NCI-H446 (cell line): ENCODE data around the gene RFX4.

ENCODE experiments used
- DNase-seq, 2 experiments: peaks; one replicate each; lab custom pipeline; 2025; lab: John Stamatoyannopoulos, UW

The RFX4 gene

GRCh38 chr12:106732890-106733289 lies 150.1 kb downstream of the RFX4 start:
- no peak for DNase-seq

- no peak for DNase-seq
Measured at GRCh38 chr12:106733660-106734059, 150.9 kb downstream of the RFX4 start.

DNA sequence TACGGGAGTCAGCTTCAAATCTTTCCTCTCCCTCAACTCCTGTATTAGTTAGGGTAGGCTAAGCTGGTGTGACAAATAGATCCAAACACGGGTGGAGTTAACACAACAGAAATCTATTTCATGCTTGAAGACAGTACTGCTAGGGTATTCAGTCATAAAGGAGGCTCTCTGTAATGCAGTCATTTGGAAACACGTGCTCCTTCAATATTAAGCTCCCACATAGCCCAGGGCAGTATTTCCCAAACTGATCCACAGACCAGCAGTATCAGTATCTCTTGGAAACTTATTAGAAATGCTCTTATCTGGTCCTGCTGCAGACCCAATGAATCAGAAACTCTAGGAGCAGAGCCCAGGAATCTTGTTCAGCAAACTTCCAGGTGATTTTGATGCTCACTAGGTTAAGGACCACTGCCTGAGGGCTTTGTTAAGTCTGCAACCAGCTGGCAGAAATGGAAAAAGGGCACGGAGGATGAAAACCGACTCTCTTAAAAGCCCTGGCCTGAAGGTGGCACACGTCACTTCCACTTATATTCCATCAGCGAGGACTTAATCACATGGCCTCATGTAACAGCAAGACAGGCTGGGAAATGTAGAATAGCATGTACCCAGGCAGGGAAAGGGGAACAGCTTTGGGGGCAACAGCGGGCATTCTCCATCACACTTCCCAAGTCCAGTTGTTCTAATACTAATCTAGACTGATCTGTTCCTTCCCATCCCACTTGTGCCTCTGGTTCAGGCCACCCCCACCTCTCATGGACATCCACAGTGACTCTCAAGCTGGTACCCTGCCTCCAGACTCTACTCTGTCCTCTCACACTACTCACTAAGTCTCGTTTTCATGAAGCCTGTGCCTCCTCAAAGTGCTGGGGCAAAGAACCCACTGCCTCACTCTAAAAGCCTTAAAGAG lies 153.5 kb downstream of the RFX4 start:
- no peak for DNase-seq

DNA sequence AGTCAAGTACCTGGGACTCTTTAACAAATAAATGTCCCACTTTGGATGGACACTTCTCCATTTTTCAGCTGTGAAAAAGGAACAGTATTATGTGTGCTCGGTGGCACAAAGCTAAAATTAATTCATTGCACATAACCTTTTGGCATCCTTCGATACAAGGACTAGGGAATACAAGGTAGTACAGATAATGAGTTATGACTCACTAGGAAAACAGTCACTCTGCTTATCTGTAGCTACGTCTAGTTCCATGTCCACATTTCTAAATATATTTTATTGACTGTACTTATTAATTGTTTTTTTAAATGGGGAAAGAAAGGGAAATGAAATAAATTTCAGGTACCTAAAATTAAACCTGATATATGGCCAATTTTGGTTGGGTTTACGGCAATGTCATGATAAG lies 156.5 kb downstream of the RFX4 start:
- no peak for DNase-seq

GRCh38 chr12:106739815-106740530 lies 157.2 kb downstream of the RFX4 start:
- no peak for DNase-seq

- DNase-seq = no peak
Measured at GRCh38 chr12:106740818-106741217, 158.0 kb downstream of the RFX4 start.

GRCh38 chr12:106741247-106741646 lies 158.4 kb downstream of the RFX4 start:
- no peak for DNase-seq

DNA sequence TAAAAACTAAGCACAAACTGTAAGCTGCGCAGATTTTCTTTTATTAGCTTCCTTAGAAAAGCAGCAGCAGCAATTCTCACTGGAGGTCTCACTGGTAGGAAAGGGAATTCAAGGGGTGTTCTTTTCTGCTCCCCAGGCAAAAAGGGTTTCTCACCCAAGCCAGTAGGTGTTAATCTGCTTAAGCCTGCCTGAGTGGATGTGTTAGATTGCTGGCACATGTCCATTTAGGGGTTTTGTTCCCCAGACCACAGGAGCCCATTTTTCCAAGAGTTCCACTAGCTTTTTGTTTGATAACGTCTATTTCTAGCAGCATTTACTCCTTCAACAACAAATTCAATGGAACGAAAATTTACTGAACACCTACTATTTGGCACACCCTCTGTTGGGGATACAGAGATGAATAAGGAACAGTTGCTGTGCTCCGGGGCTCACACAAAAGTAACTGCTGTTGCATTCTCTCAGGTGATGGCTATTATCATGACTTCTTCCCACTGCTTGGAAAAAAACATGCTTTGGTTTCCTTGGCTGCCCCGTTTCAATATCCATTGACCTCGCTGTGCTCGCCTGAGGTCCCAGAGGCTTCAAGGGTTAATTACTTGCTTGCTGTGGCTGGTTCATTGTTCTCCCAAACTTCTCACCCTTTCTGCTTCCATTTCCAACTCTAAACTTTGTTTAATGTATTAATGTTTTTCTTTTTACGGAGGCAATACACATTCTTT lies 160.6 kb downstream of the RFX4 start:
- DNase-seq = no peak

- DNase-seq = no peak
Measured at GRCh38 chr12:106744600-106744999, 161.8 kb downstream of the RFX4 start.

GRCh38 chr12:106745181-106745745 lies 162.5 kb downstream of the RFX4 start:
- no peak for DNase-seq

DNA sequence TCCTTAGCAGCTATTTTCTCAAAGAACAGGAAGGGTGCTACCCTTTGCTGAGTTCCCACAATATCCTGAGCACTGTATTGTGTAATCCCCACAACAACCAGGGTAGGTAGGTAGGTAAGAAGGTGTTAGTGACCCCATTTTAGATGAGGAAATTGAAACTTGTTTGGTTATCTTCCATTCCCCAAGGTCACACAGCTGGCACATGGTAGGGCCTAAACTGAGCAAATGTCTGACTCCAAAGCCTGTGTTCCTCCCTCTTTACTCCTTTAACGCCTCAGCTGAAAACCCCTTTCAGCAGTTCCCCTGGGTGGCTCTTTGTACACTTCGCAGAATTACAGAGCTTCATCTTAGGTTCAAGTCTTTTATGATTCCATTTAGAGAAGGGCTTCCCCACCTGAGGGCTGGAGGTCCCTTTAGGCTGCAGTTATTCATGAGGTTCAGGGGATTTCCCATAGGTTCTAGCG lies 165.2 kb downstream of the RFX4 start:
- DNase-seq = no peak

- no peak for DNase-seq
Measured at GRCh38 chr12:106750524-106750923, 167.7 kb downstream of the RFX4 start.

DNA sequence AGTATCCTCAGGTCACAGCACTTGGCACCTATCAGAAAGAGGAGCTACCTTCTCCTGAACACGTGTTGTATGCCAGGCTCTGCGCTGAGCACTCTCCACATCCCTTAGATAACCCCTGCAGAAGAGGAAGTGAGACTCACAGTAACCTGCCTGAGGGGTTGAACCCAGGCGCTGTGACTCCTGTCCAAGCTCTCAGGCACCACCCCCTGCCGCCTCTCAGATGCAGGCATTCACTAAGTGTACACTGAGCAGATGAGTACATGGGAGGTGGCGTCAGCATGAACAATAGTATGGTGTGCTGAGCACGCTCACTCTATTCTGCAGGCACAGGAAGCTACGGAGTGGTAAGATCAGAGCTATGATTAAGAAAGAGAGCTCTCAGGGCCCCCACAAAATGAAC lies 170.7 kb downstream of the RFX4 start:
- no peak for DNase-seq

DNA sequence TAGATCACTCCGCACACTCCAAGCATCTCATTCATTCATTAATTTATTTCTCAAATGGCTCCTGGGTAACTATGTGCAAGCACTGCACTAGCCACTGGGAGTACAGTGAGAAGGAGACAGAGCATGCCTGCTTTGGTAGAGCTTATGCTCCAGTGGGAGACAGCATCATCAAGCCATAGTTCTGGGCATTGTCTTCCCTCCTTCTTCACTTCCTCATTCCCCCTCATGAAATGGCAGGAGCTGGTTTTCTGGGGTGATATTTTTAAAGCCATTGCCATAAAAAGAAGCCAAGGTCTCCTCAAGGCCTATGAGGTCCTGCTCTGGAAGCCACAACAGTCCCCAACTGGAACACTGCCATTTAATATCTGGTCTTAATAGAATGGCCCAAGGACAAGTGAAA lies 171.5 kb downstream of the RFX4 start:
- DNase-seq = no peak

GRCh38 chr12:106757623-106758348 lies 175.0 kb downstream of the RFX4 start:
- no peak for DNase-seq

DNA sequence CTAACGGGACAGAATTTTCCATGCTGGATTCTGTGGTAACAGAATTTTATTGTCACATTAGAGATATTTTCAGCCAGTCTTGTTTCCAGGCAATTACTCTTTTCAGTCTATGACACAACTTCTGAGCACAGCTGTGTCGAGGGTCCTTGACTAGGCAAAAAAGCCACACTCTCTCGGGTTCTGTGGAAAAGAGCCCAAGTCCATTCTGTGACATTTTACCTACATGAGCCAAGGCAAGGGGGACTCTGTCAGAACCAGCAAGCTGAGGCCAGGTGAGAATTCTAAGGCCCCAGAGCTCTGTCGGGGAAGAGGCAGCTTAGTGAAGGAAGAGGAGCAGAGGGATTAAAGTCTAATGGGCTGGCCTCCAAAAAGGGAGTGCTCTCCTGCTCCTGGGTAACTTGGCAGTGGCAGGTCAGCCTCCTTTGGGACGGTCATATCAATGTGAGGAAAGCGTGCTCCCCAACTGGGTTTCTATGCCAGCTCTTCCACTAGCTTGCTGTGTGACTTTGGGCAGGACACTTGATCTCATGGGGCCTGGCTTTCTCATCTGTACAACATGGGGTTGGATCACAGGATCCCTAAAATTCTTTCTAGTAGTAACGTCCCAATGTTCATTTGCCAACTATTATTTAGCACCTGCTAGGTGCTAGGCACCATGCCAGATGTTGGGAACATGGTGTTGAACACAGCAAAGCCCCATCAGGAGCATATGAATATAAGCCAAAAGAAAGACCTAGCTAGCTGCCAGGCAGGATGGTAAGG lies 175.7 kb downstream of the RFX4 start:
- peak in 1 of 2 experiments; percentile 75 for DNase-seq

- DNase-seq = no peak
Measured at GRCh38 chr12:106759526-106760183, 176.9 kb downstream of the RFX4 start.

GRCh38 chr12:106760184-106760531 lies 177.4 kb downstream of the RFX4 start:
- no peak for DNase-seq

DNA sequence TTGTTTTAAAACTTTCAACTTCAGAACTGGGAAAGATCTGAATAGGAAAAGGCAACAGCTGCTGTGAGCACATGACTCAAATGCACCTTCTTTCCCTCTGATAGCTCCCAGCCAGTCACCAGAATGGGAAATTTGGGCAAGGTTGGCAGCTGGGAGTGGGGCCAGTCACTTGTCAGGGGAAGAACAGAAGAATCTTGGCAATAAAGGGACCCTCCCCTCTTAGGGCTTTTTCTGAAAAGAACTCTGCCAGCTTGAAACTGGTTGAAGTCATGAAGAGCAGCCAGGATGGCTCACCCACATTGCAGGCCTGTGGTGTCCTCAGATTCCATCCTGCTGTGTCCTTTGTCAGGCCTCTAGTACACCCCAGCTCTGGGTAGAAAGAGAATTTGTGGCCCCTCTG lies 181.4 kb downstream of the RFX4 start:
- peak; percentile 27 to 81 for DNase-seq

GRCh38 chr12:106764738-106765137 lies 181.9 kb downstream of the RFX4 start:
- peak; percentile 22 to 82 for DNase-seq
